GM18499 (cell line): Measurements from ENCODE around the gene CRYBA1.
A peak's percentile ranks its signal among the peaks of the same experiment; 100 is the strongest.

Experiments
- ATAC-seq: cut with Tn5 transposase; IDR thresholded peaks from one replicate; pipeline ENCODE4 v1.9.1; 2021; ENCODE audit warnings: moderate number of reproducible peaks; ENCODE audit not compliant: insufficient read depth, unreplicated experiment

CRYBA1 gene

GRCh38 chr17:29273924-29274323 lies 27.3 kb downstream of the CRYBA1 start:
- no peak for ATAC-seq

DNA sequence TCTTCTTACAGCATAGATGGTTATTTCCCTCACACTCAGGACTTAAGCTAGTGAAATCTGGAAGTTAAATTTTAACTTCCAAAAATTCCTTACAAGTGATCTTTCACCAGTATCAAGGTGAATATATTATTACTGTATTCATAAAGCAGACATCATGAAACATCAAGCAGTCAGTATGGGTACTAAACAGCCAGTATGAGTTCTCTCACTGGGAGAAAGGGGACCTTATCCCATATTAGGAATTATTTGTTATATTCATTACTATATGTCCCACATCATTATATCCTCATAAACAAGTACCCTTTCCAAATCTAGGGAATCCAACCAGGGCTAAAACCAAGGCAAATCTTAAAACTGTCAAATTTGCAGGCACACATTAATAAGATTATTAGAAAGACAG lies 32.0 kb downstream of the CRYBA1 start:
- ATAC-seq = no peak

DNA sequence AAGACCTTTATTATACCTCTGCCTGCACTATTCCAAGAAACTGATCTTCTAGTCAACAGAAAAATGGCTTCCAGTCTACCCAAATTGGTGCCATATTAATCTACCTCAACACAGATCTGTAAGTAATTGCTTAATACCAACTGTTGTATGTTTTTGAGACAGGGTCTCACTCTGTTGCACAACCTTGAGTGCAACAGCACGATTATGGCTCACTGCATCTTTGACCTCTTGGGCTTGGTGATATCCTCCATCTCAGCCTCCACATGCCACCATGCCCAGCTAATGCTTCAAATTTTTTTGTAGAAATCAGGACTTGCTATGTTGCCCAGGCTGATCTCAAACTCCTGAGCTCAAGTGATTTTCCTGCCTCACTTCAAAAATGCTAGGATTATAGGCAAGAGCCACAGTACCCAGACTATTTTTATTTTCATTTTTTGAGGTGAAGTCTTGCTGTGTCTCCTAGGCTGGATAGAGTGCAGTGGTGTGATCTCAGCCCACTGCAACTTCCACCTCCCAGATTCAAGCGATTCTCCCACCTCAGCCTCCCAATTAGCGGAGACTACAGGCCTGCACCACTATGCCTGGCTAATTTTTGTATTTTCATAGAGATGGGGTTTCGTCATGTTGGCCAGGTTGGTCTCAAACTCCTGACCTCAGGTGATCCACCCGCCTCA lies 32.9 kb downstream of the CRYBA1 start:
- ATAC-seq = no peak

- no peak for ATAC-seq
Observed at GRCh38 chr17:29283496-29283895, 36.8 kb downstream of the CRYBA1 start.

DNA sequence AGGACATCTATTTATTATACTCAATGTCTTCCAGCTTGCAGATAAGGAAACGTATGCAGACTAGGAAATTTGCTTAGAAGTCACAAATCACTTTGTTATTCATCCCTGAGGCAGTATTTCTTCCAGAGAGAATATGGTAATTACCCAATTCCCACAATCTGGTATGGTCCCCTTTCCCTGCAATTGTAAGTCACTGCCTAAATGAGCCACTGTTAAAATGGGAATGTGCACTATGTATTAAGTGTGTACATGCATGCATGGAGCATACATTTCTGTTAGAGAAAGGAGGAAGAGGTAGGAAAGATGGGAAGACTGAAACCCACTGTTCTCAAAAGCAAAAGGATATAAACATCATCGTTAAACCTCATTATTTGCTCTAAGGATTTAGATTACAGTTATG lies 37.3 kb downstream of the CRYBA1 start:
- no peak for ATAC-seq

GRCh38 chr17:29289852-29290251 lies 43.2 kb downstream of the CRYBA1 start:
- ATAC-seq = no peak

DNA sequence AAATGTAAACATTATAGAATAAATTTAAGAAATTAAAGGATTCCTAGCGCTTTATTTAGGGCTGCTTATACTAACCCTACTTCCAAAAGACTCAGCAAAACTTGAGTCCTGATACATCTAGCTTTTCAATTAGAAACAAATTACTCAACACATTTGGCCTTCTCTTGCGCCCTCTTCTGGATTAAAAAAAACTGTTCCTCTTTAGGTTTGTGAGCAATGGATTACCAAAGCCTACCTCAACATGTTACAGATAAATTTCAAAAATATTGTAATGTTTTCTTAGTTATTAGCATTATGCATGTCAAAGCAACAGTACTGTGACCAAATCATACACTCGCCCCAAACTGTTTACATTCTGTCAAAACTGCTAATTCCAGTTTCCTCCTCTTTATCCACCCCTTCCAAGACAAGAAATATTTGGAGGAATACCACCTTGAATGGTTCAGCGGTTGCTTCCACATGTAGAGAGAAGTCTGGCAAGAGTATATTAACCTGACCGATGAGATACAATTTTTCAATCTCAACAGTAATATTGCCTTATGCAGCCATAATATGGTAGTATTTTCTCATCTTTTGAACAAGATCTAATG lies 44.6 kb downstream of the CRYBA1 start:
- ATAC-seq = no peak

- ATAC-seq = no peak
Observed at GRCh38 chr17:29292071-29292991, 45.7 kb downstream of the CRYBA1 start.

DNA sequence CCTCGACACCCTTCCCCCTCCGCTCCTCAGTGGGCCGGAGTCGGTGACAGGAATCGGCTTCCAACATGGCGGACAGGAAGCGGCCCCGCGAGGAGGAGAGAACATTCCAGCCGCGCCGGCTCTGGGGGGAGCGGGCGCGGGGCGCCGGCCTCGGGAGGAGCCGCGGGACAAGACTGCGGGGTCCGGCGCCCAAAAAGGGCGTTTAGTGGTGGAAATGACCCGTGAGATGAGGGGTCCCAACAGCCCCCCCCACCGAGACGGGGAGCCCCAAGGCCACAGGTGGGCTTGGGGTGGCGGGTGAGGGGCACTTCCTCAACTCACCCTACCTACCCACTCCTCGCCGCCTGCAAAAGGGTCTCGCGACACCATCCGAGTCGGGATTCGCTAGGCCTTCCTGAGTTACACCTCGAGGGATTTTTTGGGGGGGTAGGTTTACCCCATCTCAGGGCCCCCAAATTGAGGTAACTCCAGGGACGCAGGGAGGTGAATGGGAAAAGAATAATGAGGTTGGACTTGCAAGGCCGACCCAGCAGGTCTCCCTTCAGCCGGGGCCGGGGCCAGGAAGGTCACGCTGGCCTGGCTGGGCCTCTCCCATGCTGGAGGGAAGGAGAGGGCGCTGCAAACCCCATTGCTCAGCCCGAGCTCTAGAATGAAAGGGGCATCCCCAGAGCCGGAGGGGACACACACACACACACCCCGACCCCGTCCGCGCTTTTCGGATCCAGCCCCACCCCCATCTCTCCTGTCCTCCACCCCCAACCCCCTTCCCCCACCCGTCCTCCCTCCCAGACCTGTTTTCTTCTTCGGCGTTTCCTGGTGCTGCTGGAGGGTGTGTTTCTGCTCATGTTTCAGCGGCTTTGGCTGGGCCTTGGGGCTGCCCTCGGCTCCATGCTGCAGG lies 46.6 kb downstream of the CRYBA1 start:
- no peak for ATAC-seq

- ATAC-seq = peak; percentile 62
Observed at GRCh38 chr17:29293890-29294579, 47.4 kb downstream of the CRYBA1 start, which contains the start of gene NUFIP2. TSS of gene NUFIP2 (minus strand) at chr17:29294148. CDS start at chr17:29294059, 89 bp downstream.

- no peak for ATAC-seq
Observed at GRCh38 chr17:29294580-29294900, 47.9 kb downstream of the CRYBA1 start.

DNA sequence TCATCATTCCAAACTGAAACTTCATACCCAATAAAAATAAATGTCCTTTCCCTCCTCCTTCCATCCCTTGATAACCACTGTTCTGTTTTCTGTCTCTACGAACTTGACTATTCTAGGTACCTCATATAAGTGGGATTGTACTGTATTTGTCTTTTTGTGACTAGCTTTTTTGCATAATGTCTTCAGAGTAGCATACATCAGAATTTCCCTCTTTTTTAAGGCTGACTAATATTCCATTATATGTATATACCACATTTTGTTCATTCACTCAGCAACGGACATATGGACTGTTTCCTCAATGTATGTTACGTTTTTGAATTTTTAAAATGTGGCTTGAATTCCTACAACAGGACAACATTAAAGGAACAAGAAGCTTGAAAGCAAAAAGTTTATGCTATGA lies 48.8 kb downstream of the CRYBA1 start:
- ATAC-seq = no peak

DNA sequence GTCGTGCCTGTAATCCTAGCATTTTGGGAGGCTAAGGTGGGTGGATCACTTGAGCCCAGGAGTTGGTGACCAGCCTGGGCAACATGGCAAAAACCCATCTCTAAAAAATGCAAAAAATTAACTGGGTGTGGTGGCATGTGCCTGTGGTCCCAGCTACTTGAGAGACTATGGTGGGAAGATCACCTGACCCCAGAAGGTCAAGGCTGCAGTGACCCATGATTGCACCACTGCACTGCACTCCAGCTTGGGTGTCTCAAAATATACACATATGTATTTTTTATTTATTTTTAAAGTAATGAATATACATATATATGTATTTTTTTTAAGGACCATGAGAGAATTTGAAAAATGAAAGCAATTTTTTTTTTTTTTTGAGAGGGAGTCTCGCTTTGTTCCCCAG lies 52.4 kb downstream of the CRYBA1 start:
- no peak for ATAC-seq

DNA sequence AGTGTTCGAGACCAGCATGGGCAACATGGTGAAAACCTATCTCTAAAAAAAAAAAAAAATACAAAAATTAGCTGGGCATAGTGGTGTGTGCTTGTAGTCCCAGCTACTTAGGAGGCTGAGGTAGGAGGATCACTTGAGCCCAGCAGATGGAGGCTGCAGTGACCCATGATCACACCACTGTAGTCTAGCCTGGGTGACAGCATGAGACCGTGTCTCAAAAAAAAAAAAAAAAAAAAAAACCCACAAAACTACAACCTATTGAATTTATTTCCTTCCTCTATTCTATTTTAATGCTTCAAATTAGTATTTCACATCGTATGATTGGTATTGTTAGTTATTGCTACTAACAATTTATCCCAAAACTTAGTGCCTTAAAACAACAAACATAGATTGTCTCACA lies 56.7 kb downstream of the CRYBA1 start:
- no peak for ATAC-seq
